Islet precursor cell (in vitro differentiated cells): ENCODE data around the gene ZC3H12A.

ENCODE experiments used
- DNase-seq: peaks from one replicate; pipeline ENCODE4 v3.0.0-alpha.2; 2018

The ZC3H12A gene

GRCh38 chr1:37474046-37474696 is at the start of gene ZC3H12A:
ZC3H12A (plus strand) TSS chr1:37474580; CDS start chr1:37475497, 917 bp downstream.
- DNase-seq, result peak; percentile 92

- no peak for DNase-seq
Measured at GRCh38 chr1:37425221-37425620, 49.2 kb upstream of the ZC3H12A start.

GRCh38 chr1:37429029-37429428 is 45.4 kb upstream of the ZC3H12A start:
- DNase-seq, result no peak

- DNase-seq, result no peak
Measured at GRCh38 chr1:37430103-37430985, 44.0 kb upstream of the ZC3H12A start.

GRCh38 chr1:37432716-37433115 is 41.7 kb upstream of the ZC3H12A start:
- DNase-seq, result no peak

- no peak for DNase-seq
Measured at GRCh38 chr1:37433171-37433570, 41.2 kb upstream of the ZC3H12A start.

GRCh38 chr1:37434292-37435225 is 39.8 kb upstream of the ZC3H12A start:
- DNase-seq, result peak; percentile 80

- DNase-seq, result no peak
Measured at GRCh38 chr1:37437087-37437486, 37.3 kb upstream of the ZC3H12A start.

GRCh38 chr1:37438037-37438868 is 36.1 kb upstream of the ZC3H12A start:
- no peak for DNase-seq

- DNase-seq, result no peak
Measured at GRCh38 chr1:37438869-37439343, 35.5 kb upstream of the ZC3H12A start.

GRCh38 chr1:37439349-37439995 is 34.9 kb upstream of the ZC3H12A start:
- no peak for DNase-seq

- no peak for DNase-seq
Measured at GRCh38 chr1:37441490-37441889, 32.9 kb upstream of the ZC3H12A start.

- DNase-seq, result no peak
Measured at GRCh38 chr1:37442139-37442538, 32.2 kb upstream of the ZC3H12A start.

GRCh38 chr1:37442644-37443043 is 31.7 kb upstream of the ZC3H12A start:
- no peak for DNase-seq

- DNase-seq, result no peak
Measured at GRCh38 chr1:37446874-37447273, 27.5 kb upstream of the ZC3H12A start.

- DNase-seq, result no peak
Measured at GRCh38 chr1:37448185-37448584, 26.2 kb upstream of the ZC3H12A start.

- peak; percentile 92 for DNase-seq
Measured at GRCh38 chr1:37448691-37449417, 25.5 kb upstream of the ZC3H12A start.

GRCh38 chr1:37449936-37450335 is 24.4 kb upstream of the ZC3H12A start:
- DNase-seq, result no peak

- DNase-seq, result no peak
Measured at GRCh38 chr1:37452416-37452815, 22.0 kb upstream of the ZC3H12A start.

GRCh38 chr1:37453647-37454046 is 20.7 kb upstream of the ZC3H12A start:
- DNase-seq, result no peak

GRCh38 chr1:37455516-37455915 is 18.9 kb upstream of the ZC3H12A start:
- DNase-seq, result no peak
